Coronary artery (tissue), 2 donors: ENCODE measurements around the gene AKAP13.

Source experiments
- DNase-seq: peaks from one replicate; pipeline ENCODE4 v3.0.0-alpha.2; 2017; ENCODE audit warnings: low spot score
- H3K27ac ChIP-seq, 2 donors: fragments of 200-600 bp; sonication (generic); one replicate each; pipeline ENCODE4 v1.5.1; 2016 to 2019
- H3K4me3 ChIP-seq: fragments of 200-600 bp; sonication (generic); 2 replicates; pipeline ENCODE4 v1.5.1; 2016; ENCODE audit warnings: mild to moderate bottlenecking, moderate library complexity
- CTCF ChIP-seq: fragments of 200-600 bp; sonication (generic); IDR thresholded peaks from one replicate; pipeline ENCODE4 v1.5.1; 2019; ENCODE audit warnings: antibody characterized with exemption

The AKAP13 gene

DNA sequence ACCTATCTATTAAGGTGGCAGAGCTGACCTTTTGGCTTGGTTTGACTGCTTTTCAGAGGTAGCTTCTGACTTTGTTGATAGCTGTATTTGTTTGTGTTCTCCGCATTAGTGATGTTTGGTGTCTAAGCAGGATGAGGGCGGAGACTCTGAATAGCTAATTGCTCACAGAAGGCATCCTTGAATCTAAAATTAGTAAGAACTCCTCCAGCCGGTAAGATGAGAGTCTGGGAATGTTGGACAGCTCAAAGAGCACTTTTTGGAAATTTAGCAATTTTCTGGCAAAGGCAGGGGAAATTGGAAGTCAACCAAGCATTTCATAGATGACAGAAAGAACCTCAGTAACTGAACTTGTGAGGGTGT, 240.3 kb downstream of the AKAP13 start:
- peak overlapping the region; percentile 74 for H3K4me3 ChIP-seq
- TF ChIP-seq CTCF: no peak
- H3K27ac ChIP-seq: peak overlapping the region; percentile 78 to 88
- no peak for DNase-seq

DNA sequence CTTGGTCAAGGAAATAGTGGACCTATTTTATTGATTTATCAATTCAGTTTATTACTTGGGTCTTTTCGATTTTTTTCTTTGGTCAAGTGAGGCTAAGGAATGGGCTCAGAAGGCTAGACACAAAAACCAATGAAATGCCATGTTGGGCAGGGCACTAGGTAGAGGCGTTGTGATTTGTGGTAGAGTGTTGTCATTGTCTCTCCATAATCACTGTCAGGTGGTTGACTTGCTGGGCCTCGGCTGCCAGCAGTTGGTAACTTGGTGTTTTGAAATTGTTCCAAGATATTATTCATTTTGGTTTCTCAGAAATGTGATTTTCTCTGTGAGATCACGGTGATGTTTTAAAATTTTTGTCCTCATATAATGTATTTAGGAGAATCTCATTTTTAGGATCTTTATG, 240.7 kb downstream of the AKAP13 start:
- Histone ChIP-seq H3K4me3 (peak overlapping the region; percentile 74), H3K27ac (peak overlapping the region; percentile 78 to 88)
- no peak for TF ChIP-seq CTCF
- DNase-seq: no peak

DNA sequence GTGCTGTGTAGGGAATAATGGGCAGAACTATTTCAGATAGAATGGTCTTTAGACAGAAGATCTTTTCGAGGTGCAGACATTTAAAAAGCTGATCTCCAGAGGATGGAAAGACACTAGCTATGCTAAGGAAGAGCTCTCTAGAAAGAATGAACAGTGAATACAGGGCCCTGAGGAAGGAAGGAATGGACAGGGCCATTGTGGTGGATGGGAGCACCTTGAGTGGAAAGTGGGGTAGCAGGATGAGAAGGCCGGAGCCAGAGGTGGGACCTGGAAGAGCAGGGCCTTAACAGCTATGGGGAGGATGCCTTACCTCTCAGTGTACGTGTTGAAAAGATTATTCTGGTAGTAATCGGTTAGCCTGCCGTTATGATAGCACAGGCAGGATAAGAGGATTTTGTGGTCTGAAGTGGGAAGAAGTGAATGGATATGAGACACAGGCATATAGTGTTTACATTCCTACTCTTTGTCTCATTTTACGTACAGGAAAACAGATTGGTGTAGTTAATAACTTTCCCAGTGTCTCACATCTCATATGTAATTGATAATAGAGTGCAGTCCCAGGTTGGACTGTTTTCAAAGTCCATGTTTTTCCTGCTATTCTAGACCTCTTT, 241.9 kb downstream of the AKAP13 start:
- H3K27ac ChIP-seq: peak overlapping the region; percentile 78 to 88
- peak overlapping the region; percentile 74 for H3K4me3 ChIP-seq
- TF ChIP-seq CTCF: no peak
- DNase-seq: no peak

DNA sequence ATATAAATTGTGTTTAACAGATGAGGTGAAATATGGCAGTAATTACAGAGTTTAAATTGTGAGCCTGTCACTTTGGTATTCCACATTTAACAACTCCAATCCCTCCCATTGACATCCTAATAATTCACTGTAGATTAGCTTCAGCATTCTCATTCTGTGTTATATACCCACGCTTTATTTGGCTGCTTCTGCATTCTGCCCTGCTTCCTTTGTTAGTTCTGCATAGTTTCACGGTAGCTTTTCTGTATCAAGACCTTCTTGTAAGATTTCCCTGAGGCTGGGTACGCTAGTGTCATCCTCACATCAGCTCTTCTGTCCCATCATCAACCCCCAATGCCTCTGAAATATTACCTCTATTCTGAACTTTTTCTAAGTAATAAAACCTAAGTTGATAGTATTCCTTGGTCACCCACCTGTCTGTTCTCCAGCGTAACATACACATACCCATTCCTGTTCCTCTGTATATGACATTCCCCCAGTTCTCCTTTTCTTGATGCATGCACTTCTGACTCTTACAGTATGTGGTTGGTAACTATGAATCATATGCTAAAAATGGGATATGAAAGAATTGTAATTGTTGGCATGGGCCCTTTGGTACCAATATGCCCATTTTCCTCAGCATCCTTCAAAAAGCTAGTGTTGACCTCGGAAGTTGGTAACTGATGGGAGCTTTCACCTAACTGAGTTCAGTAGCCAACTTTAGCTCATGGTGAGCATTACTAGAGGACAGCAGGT, 243.1 kb downstream of the AKAP13 start:
- no peak for DNase-seq
- H3K27ac ChIP-seq: peak overlapping the region; percentile 78
- TF ChIP-seq CTCF: no peak
- H3K4me3 ChIP-seq: peak overlapping the region; percentile 74

- Histone ChIP-seq H3K4me3 (peak overlapping the region; percentile 74), H3K27ac (peak overlapping the region; percentile 78)
- no peak for DNase-seq
- no peak for TF ChIP-seq CTCF
These were observed 243.9 kb downstream of the AKAP13 start for GRCh38 chr15:85624291-85624801.

DNA sequence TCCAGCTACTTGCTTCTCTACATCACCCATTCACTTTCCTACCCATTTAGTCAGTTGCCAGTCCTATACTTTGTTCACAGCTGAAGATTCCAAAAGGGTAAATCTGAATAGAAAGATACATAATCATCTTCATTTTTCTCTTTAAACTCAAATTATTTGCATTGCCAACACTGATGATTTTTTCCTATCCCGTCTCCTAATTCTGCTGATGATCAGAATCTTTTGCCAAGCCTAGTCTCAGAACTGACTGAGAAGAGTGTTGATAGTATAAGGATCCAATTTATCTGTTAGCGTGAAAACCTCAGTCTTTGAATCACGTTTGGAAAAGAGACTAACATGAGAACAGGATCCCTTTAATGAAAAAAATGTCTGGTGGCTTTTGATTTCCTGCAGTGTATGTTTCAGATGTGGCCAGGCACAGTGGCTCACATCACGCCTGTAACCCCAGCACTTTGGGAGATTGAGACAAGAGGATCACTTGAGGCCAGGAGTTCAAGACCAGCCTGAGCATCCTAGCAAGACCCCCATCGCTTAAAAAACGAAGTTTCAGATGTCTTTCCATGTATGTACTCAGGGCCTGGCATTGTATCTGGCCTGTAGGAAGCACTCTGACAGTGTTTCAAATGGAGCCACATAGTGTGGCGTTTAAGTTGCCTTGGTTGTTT, 244.9 kb downstream of the AKAP13 start:
- peak overlapping the region; percentile 17 to 78 for H3K27ac ChIP-seq
- no peak for DNase-seq
- H3K4me3 ChIP-seq: peak overlapping the region; percentile 74
- no peak for TF ChIP-seq CTCF
